ENCODE data around the gene PNPLA8.

- TF ChIP-seq CTCF (IDR thresholded peaks at IDR 0.05; ENCODE audit: low read depth, low read length) (no peak), POLR2A (IDR thresholded peaks at IDR 0.05; ENCODE audit: extremely low read depth, insufficient read length) (no peak), MAX (IDR thresholded peaks at IDR 0.05; ENCODE audit: low read depth, low read length) (no peak), MYC (IDR thresholded peaks at IDR 0.05; ENCODE audit: low read depth, low read length) (no peak)
These were observed 3.4 kb upstream of the PNPLA8 start for GRCh38 chr7:108529341-108529740.
